CD4-positive, alpha-beta memory T cell (primary cell): Measurements from ENCODE around the gene ZC2HC1C. TPM values are rescaled to one million over a fixed set of nuclear protein-coding genes. Genes with fewer than 3 reads are reported as not detected.

ENCODE experiments used
- CTCF ChIA-PET: fragments of 350-600 bp; sonication (Branson Sonifier 250); formaldehyde crosslinking; loops from one replicate; lab custom pipeline; 2021; ENCODE audit warnings: inconsistent platforms; ENCODE audit not compliant: partially characterized antibody; lab: Charles Lee
- POLR2A ChIA-PET: fragments of 350-600 bp; sonication (Branson Sonifier 250); formaldehyde crosslinking; loops from one replicate; lab custom pipeline; 2021; ENCODE audit not compliant: partially characterized antibody; lab: Charles Lee
- DNase-seq, 5 donors: peaks; one replicate each; pipeline versions ENCODE4 v3.0.0 to v3.0.0-alpha.2; 2020 to 2022; ENCODE audit warnings: mixed read lengths in 1 of 5
- H3K27ac ChIP-seq: one replicate; pipeline ENCODE4 v1.7.0; 2013; ENCODE audit warnings: low read depth, low read length
- H3K27me3 ChIP-seq: 2 replicates; pipeline ENCODE4 v1.7.0; 2013; ENCODE audit warnings: mild to moderate bottlenecking, low read length, moderate library complexity; ENCODE audit not compliant: insufficient read depth
- H3K36me3 ChIP-seq: 2 replicates; pipeline ENCODE4 v1.7.0; 2013; ENCODE audit warnings: mild to moderate bottlenecking, low read length, moderate library complexity; ENCODE audit not compliant: insufficient read depth
- H3K4me1 ChIP-seq: 2 replicates; pipeline ENCODE4 v1.7.0; 2013; ENCODE audit warnings: mild to moderate bottlenecking, low read length, moderate library complexity; ENCODE audit not compliant: insufficient read depth
- H3K4me3 ChIP-seq, 2 donors: one replicate each; pipeline ENCODE4 v1.7.0; 2013; ENCODE audit warnings: low read length in 2 of 2, mild to moderate bottlenecking in 1 of 2
- H3K9me3 ChIP-seq, 2 donors: one replicate each; pipeline ENCODE4 v1.7.0; 2013; ENCODE audit warnings: low read length in 2 of 2, control low read depth in 1 of 2; ENCODE audit not compliant: control insufficient read depth in 1 of 2
- H3K27ac Mint-ChIP-seq, 7 donors: one replicate each; pipeline ENCODE4 v1.8.0; 2020 to 2021; ENCODE audit warnings: mixed read lengths in 7 of 7, mild to moderate bottlenecking in 6 of 7, inconsistent platforms in 3 of 7, moderate library complexity in 3 of 7
- H3K27me3 Mint-ChIP-seq, 2 donors: one replicate each; pipeline ENCODE4 v1.8.0; 2020 to 2021; ENCODE audit warnings: mixed read lengths in 2 of 2
- H3K36me3 Mint-ChIP-seq, 2 donors: one replicate each; pipeline ENCODE4 v1.8.0; 2020 to 2021; ENCODE audit warnings: mixed read lengths in 2 of 2, inconsistent platforms in 1 of 2, mild to moderate bottlenecking in 1 of 2
- H3K4me1 Mint-ChIP-seq, 4 donors: one replicate each; pipeline ENCODE4 v1.8.0; 2020 to 2021; ENCODE audit warnings: mixed read lengths in 4 of 4, mild to moderate bottlenecking in 1 of 4
- H3K4me3 Mint-ChIP-seq, 8 donors: one replicate each; pipeline ENCODE4 v1.8.0; 2020 to 2021; ENCODE audit warnings: mixed read lengths in 8 of 8, mild to moderate bottlenecking in 7 of 8, moderate library complexity in 6 of 8, inconsistent platforms in 3 of 8
- H3K9me3 Mint-ChIP-seq, 8 donors: one replicate each; pipeline ENCODE4 v1.8.0; 2020 to 2021; ENCODE audit warnings: mixed read lengths in 8 of 8, mild to moderate bottlenecking in 5 of 8, inconsistent platforms in 3 of 8, moderate library complexity in 1 of 8
- intact Hi-C: fragments of 100-400 bp; cut with micrococcal nuclease; formaldehyde crosslinking; loops from one replicate; pipeline ENCODE4 v1.15.1; 2023
- polyA plus RNA-seq, 2 donors: library from polyadenylated mRNA; unstranded; fragments of 300-500 nt; fragmentation: Illumina TruSeq; gene quantifications; one replicate each; pipeline ENCODE4 v1.2.3, GENCODE V29; 2021
- total RNA-seq, 2 experiments: library from RNA; stranded (reverse); gene quantifications; one replicate each; pipeline ENCODE4 v1.2.3, GENCODE V29; 2021

Gene ZC2HC1C
- total and polyA plus RNA-seq, 4 experiments from 2014 or later, result 0.76 to 3.6 (median 1.2) TPM

DNA sequence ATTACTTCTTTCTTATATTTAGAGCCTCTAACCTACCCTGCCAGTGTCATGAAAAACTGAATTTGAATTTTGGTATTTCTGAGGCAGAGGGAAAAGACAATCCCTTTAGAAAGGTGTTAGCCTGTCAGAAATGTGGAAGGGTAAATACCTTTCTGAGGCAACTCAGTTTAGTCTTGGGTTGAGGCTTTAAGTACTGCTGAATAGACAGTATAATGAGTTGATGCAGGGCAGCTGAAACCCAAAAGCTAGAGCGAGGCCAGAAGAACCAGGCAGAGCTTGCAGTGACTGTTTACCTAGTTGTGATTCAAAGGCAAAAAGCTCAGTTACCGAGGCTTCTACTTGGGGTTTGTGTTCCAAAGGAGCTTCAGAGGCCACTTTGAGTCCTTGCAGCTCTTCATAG is 18.7 kb downstream of the ZC2HC1C start:
- H3K27me3 ChIP-seq, result no peaks in the 10 kb centered on the region
- no peak overlapping the region for H3K4me3 Mint-ChIP-seq
- H3K4me1 Mint-ChIP-seq, result no peaks in the 10 kb centered on the region
- no peaks in the 10 kb centered on the region for H3K4me1 ChIP-seq
- H3K4me3 ChIP-seq, result no peak overlapping the region
- ChIA-PET CTCF (interaction anchor here (0.7 to 8.8 kb wide), 42 partner anchors 8 to 479 kb away, joined by 3 to 121 read pairs (median 5); partner anchors contain the start of genes ACYP1, EIF2B2 and RPS6KL1), POLR2A (interaction anchor here (0.6 to 1.2 kb wide), 4 partner anchors 40 to 291 kb away, joined by 3 to 7 read pairs (median 4); partner anchors contain the start of gene EIF2B2)
- H3K36me3 Mint-ChIP-seq, result peaks cover 51 to 68% of the 10 kb centered on the region in 2 donors
- no peak overlapping the region for H3K27ac Mint-ChIP-seq
- no peak for DNase-seq
- H3K9me3 Mint-ChIP-seq, result no peaks in the 10 kb centered on the region
- intact Hi-C loops, result loop anchor here (1.0 to 5.0 kb wide), 2 partner anchors 227 to 481 kb away; no protein-coding TSS in a partner anchor
- H3K27me3 Mint-ChIP-seq, result no peaks in the 10 kb centered on the region
- H3K9me3 ChIP-seq, result no peaks in the 10 kb centered on the region
- H3K27ac ChIP-seq, result no peak overlapping the region
- H3K36me3 ChIP-seq, result peaks cover 38% of the 10 kb centered on the region

DNA sequence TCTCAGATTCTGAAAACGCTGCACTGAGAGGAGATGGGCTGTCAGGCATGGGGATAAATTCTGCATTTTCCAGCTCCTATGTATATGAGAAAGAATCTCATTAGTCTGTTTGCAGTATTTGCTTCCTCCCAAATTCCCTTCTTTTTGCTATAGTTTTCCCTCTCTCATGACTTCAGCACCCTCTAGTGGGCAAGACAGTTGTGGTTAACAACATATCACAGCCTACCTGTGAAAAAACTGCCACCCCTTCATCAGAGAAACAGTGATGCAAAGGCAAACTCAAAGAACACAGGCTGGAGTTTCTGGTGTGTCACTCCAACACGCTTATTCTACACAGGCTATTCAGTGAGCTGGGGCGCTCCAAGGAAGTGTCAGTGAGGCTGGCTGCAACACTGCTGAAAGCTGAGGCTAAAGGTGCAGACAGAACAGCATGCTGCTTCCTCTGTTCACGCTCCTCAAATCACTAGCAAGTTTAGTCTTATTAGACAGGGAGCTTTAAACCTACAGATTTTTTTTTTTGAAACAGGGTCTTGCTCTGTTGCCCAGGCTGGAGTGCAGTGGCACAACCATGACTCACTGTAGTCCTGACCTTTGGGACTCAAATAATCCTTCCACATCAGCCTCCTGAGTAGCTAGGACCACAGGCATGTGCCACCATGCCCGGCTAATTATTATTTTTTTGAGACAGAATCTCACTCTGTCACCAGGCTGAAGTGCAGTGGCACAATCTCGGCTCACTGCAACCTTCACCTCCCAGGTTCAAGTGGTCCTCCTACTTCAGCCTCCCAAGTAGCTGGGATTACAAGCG is 19.3 kb downstream of the ZC2HC1C start:
- peak; percentile 37 to 48 (median 46) for DNase-seq
- peaks cover 34% of the 10 kb centered on the region for H3K36me3 ChIP-seq
- H3K4me1 ChIP-seq, result no peaks in the 10 kb centered on the region
- H3K4me3 ChIP-seq, result no peak overlapping the region
- CTCF ChIA-PET, result interaction anchor here (0.7 to 8.8 kb wide), 46 partner anchors 9 to 480 kb away, joined by 3 to 121 read pairs (median 5); partner anchors contain the start of genes ACYP1, EIF2B2 and RPS6KL1
- no peaks in the 10 kb centered on the region for H3K27me3 ChIP-seq
- Mint-ChIP-seq H3K4me3 (no peak overlapping the region), H3K36me3 (peaks cover 48 to 66% of the 10 kb centered on the region in 2 donors), H3K27ac (peak overlapping the region in 1 of 7 donors; percentile 47), H3K27me3 (no peaks in the 10 kb centered on the region), H3K9me3 (no peaks in the 10 kb centered on the region), H3K4me1 (no peaks in the 10 kb centered on the region)
- no peaks in the 10 kb centered on the region for H3K9me3 ChIP-seq
- POLR2A ChIA-PET, result interaction anchor here (0.6 to 1.2 kb wide), 4 partner anchors 40 to 291 kb away, joined by 3 to 7 read pairs (median 4); partner anchors contain the start of gene EIF2B2
- intact Hi-C loops, result loop anchor here (1.0 to 5.0 kb wide), 2 partner anchors 227 to 481 kb away; no protein-coding TSS in a partner anchor
- H3K27ac ChIP-seq, result no peak overlapping the region

DNA sequence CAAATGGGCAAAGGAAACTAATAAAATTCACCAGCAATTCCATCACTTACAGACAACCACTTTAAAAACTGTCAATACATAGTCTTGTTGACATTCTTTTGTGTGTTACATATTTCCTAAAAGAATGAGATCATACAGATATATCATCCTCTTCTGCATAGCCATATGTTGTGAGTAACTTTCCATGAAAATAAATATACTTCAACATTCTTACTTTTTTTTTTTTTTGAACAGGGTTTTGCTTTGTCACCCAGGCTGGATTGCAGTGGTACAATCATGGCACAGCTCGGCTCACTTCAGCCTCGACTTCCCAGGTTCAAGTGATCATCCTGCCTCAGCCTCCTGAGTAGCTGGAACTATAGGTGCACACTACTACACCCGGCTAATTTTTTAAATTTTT is 20.9 kb downstream of the ZC2HC1C start:
- no peak overlapping the region for H3K27ac Mint-ChIP-seq
- intact Hi-C loops, result no loop called here

DNA sequence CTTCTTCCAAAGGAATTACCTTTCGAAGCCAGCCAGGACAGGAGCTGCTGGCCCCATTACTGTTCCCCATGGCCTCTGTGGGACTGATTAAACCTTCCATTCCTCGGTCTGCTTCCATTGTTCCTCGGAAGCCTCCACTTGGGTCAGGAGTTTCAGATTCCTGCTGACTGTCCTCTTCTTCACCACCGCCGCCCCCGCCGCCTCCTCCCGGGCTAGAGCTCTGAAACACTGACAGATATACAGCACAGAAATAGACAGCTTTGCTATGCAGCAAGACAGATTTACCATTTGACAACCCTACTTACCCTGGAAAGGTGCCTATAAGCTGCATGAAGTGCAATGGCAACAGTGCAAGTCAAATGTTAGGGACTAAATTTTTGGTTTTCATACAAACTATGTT is 21.8 kb downstream of the ZC2HC1C start:
- no peak for DNase-seq
- intact Hi-C loops, result no loop called here
- Mint-ChIP-seq H3K9me3 (no peaks in the 10 kb centered on the region), H3K27ac (peak overlapping the region in 3 of 7 donors; percentile 35 to 82 (median 66)), H3K36me3 (peaks cover 41 to 64% of the 10 kb centered on the region in 2 donors), H3K27me3 (no peaks in the 10 kb centered on the region), H3K4me3 (peak overlapping the region in 1 of 8 donors; percentile 41), H3K4me1 (no peaks in the 10 kb centered on the region)
- no peaks in the 10 kb centered on the region for H3K4me1 ChIP-seq
- H3K27ac ChIP-seq, result no peak overlapping the region
- POLR2A ChIA-PET, result no interaction called here
- peaks cover 38% of the 10 kb centered on the region for H3K36me3 ChIP-seq
- H3K27me3 ChIP-seq, result no peaks in the 10 kb centered on the region
- no peaks in the 10 kb centered on the region for H3K9me3 ChIP-seq
- CTCF ChIA-PET, result interaction anchor here (1.1 to 8.8 kb wide), 5 partner anchors 13 to 231 kb away, joined by 3 to 101 read pairs (median 19); no protein-coding TSS in a partner anchor
- H3K4me3 ChIP-seq, result no peak overlapping the region

More for the DNA sequence above, 20.9 kb downstream of the ZC2HC1C start:
- peaks cover 36% of the 10 kb centered on the region for H3K36me3 ChIP-seq
- Mint-ChIP-seq H3K27me3 (no peaks in the 10 kb centered on the region), H3K4me1 (no peaks in the 10 kb centered on the region), H3K9me3 (no peaks in the 10 kb centered on the region), H3K36me3 (peaks cover 44 to 65% of the 10 kb centered on the region in 2 donors), H3K4me3 (no peak overlapping the region)
- POLR2A ChIA-PET, result interaction anchor here (1.0 kb wide), 1 partner anchor 18 kb away, joined by 3 read pairs; no protein-coding TSS in a partner anchor
- H3K27me3 ChIP-seq, result no peaks in the 10 kb centered on the region
- CTCF ChIA-PET, result interaction anchor here (0.6 to 8.8 kb wide), 8 partner anchors 9 to 230 kb away, joined by 3 to 101 read pairs (median 20); no protein-coding TSS in a partner anchor
- no peak overlapping the region for H3K4me3 ChIP-seq
- no peaks in the 10 kb centered on the region for H3K4me1 ChIP-seq
- DNase-seq, result no peak
- no peaks in the 10 kb centered on the region for H3K9me3 ChIP-seq
- no peak overlapping the region for H3K27ac ChIP-seq

- H3K27ac ChIP-seq, result no peak overlapping the region
- ChIA-PET CTCF (interaction anchor here (0.5 to 8.8 kb wide), 4 partner anchors 146 to 232 kb away, joined by 3 to 101 read pairs (median 14); no protein-coding TSS in a partner anchor), POLR2A (no interaction called here)
- peaks cover 41 to 64% of the 10 kb centered on the region in 2 donors for H3K36me3 Mint-ChIP-seq
- no peak for DNase-seq
- H3K9me3 Mint-ChIP-seq, result no peaks in the 10 kb centered on the region
- H3K4me3 ChIP-seq, result no peak overlapping the region
- no peak overlapping the region for H3K4me3 Mint-ChIP-seq
- H3K9me3 ChIP-seq, result no peaks in the 10 kb centered on the region
- H3K4me1 Mint-ChIP-seq, result peaks cover 0 to 1% (median under 1%) of the 10 kb centered on the region in 4 donors
- no peaks in the 10 kb centered on the region for H3K27me3 Mint-ChIP-seq
- no peak overlapping the region for H3K27ac Mint-ChIP-seq
- no peaks in the 10 kb centered on the region for H3K4me1 ChIP-seq
- no peaks in the 10 kb centered on the region for H3K27me3 ChIP-seq
- peaks cover 42% of the 10 kb centered on the region for H3K36me3 ChIP-seq
- intact Hi-C loops, result no loop called here
These were observed 23.3 kb downstream of the ZC2HC1C start for GRCh38 chr14:75092698-75093097.

DNA sequence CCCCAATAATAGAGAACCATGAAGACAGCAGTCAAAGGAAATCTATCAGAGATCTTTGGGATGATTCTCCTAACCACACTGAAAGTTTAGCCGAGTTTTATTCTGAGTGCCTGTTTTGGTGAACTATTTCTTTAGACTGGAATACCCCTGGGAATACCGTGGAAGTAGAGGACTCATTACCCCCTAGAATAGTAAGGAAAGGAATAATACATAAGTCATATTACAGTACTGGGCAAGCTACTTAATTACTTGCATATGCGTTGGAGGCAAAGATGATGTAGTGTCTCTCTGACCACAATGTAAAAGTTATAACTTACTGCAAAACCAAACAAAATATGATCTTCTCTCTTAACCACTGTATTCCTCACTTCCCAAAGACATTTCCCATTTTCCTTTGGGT is 25.5 kb downstream of the ZC2HC1C start:
- ChIA-PET CTCF (interaction anchor here (1.0 to 1.2 kb wide), 3 partner anchors 190 to 456 kb away, joined by 3 to 5 read pairs (median 4); no protein-coding TSS in a partner anchor), POLR2A (no interaction called here)
- Histone ChIP-seq H3K27ac (no peak overlapping the region), H3K36me3 (peaks cover 52% of the 10 kb centered on the region), H3K4me3 (no peak overlapping the region), H3K27me3 (no peaks in the 10 kb centered on the region), H3K4me1 (no peaks in the 10 kb centered on the region), H3K9me3 (no peaks in the 10 kb centered on the region)
- peaks cover 0 to 4% (median 3%) of the 10 kb centered on the region in 4 donors for H3K4me1 Mint-ChIP-seq
- intact Hi-C loops, result no loop called here
- no peaks in the 10 kb centered on the region for H3K27me3 Mint-ChIP-seq
- no peak overlapping the region for H3K27ac Mint-ChIP-seq
- H3K36me3 Mint-ChIP-seq, result peaks cover 52 to 70% of the 10 kb centered on the region in 2 donors
- no peak overlapping the region for H3K4me3 Mint-ChIP-seq
- H3K9me3 Mint-ChIP-seq, result no peaks in the 10 kb centered on the region
- no peak for DNase-seq

DNA sequence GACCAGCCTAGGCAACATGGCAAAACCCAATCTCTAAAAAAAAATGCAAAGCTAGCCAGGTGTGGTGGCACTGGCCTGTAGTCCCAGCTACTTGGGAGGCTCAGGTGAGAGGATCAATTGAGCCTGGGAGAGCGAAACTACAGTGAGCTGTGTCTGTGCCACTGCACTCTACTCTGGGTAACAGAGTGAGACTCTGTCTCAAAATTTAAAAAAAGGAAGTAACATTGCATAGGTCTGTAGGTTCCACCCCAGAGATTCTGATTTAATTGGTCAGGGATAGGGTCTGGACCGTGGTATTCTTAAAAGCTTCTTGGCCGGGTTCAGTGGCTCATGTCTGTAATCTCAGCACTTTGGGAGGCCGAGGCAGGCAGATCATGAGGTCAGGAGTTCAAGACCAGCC is 26.2 kb downstream of the ZC2HC1C start:
- POLR2A ChIA-PET, result no interaction called here
- DNase-seq, result no peak
- no peaks in the 10 kb centered on the region for H3K9me3 Mint-ChIP-seq
- no peaks in the 10 kb centered on the region for H3K4me1 ChIP-seq
- peak overlapping the region in 1 of 7 donors; percentile 12 for H3K27ac Mint-ChIP-seq
- no peak overlapping the region for H3K27ac ChIP-seq
- no peak overlapping the region for H3K4me3 Mint-ChIP-seq
- peaks cover 0 to 4% (median 3%) of the 10 kb centered on the region in 4 donors for H3K4me1 Mint-ChIP-seq
- H3K4me3 ChIP-seq, result no peak overlapping the region
- CTCF ChIA-PET, result interaction anchor here (1.0 to 1.2 kb wide), 3 partner anchors 191 to 457 kb away, joined by 3 to 4 read pairs (median 3); no protein-coding TSS in a partner anchor
- H3K27me3 Mint-ChIP-seq, result no peaks in the 10 kb centered on the region
- H3K36me3 Mint-ChIP-seq, result peaks cover 58 to 69% of the 10 kb centered on the region in 2 donors
- H3K27me3 ChIP-seq, result no peaks in the 10 kb centered on the region
- intact Hi-C loops, result no loop called here
- H3K36me3 ChIP-seq, result peaks cover 58% of the 10 kb centered on the region
- H3K9me3 ChIP-seq, result no peaks in the 10 kb centered on the region
